GM23338 (cell line): ENCODE measurements around the gene TEX29. TPM values are rescaled to one million over a fixed set of nuclear protein-coding genes. Genes with fewer than 3 reads are reported as not detected.

Experiments
- ATAC-seq: fragments of 200-7000 bp; cut with Tn5 transposase; 3 replicates; pipeline ENCODE4 v1.9.1; 2020
- DNase-seq: peaks from one replicate; pipeline ENCODE4 v3.0.0-alpha.2; 2015; ENCODE audit warnings: low spot score
- H2AFZ ChIP-seq: fragments of 200-600 bp; sonication (generic); 2 replicates; pipeline ENCODE4 v1.8.0; 2016; ENCODE audit warnings: antibody characterized with exemption, mild to moderate bottlenecking, moderate library complexity
- H3F3A ChIP-seq: fragments of 200-600 bp; sonication (generic); replicated peaks from 2 replicates; pipeline ENCODE4 v1.8.0; 2017; ENCODE audit warnings: antibody characterized with exemption, mixed run types, low read depth
- H3K27ac ChIP-seq: fragments of 200-600 bp; sonication (generic); 2 replicates; pipeline ENCODE4 v1.6.1; 2016; ENCODE audit warnings: low read depth
- H3K27me3 ChIP-seq: fragments of 200-600 bp; sonication (generic); 2 replicates; pipeline ENCODE4 v1.8.0; 2016; ENCODE audit warnings: mild to moderate bottlenecking, mixed run types, moderate library complexity; ENCODE audit not compliant: insufficient read depth
- H3K36me3 ChIP-seq: fragments of 200-600 bp; sonication (generic); 2 replicates; pipeline ENCODE4 v1.8.0; 2016; ENCODE audit warnings: mild to moderate bottlenecking; ENCODE audit not compliant: insufficient read depth
- H3K4me1 ChIP-seq: fragments of 200-600 bp; sonication (generic); 2 replicates; pipeline ENCODE4 v1.8.0; 2016; ENCODE audit warnings: mild to moderate bottlenecking, moderate library complexity; ENCODE audit not compliant: insufficient read depth
- H3K4me2 ChIP-seq: fragments of 200-600 bp; sonication (generic); 2 replicates; pipeline ENCODE4 v1.7.1; 2017; ENCODE audit warnings: mixed run types
- H3K4me3 ChIP-seq: fragments of 200-600 bp; sonication (generic); 2 replicates; pipeline ENCODE4 v1.6.1; 2016; ENCODE audit warnings: mixed run types
- H3K79me2 ChIP-seq: fragments of 200-600 bp; sonication (generic); replicated peaks from 2 replicates; pipeline ENCODE4 v1.8.0; 2017; ENCODE audit warnings: mild to moderate bottlenecking; ENCODE audit not compliant: insufficient read depth
- H3K9me2 ChIP-seq: fragments of 200-600 bp; sonication (generic); 2 replicates; pipeline ENCODE4 v1.8.0; 2017; ENCODE audit not compliant: insufficient read depth
- H4K20me1 ChIP-seq: fragments of 200-600 bp; sonication (generic); replicated peaks from 2 replicates; pipeline ENCODE4 v1.8.0; 2017; ENCODE audit warnings: mild to moderate bottlenecking; ENCODE audit not compliant: insufficient read depth
- H3K27ac Mint-ChIP-seq: 2 replicates; pipeline ENCODE4 v1.8.0; 2020; ENCODE audit warnings: inconsistent platforms, mild to moderate bottlenecking, moderate library complexity, mixed read lengths
- H3K27me3 Mint-ChIP-seq: 3 replicates; pipeline ENCODE4 v1.8.0; 2022; ENCODE audit warnings: low read depth, mild to moderate bottlenecking, moderate library complexity, mixed read lengths, inconsistent platforms; ENCODE audit not compliant: insufficient read depth, poor library complexity
- H3K36me3 Mint-ChIP-seq: 3 replicates; pipeline ENCODE4 v1.8.0; 2021; ENCODE audit warnings: low read depth, mild to moderate bottlenecking, inconsistent platforms, moderate library complexity, mixed read lengths
- H3K4me1 Mint-ChIP-seq: 3 replicates; pipeline ENCODE4 v1.8.0; 2020; ENCODE audit warnings: mild to moderate bottlenecking, inconsistent platforms, mixed read lengths
- H3K4me3 Mint-ChIP-seq: 3 replicates; pipeline ENCODE4 v1.8.0; 2021; ENCODE audit warnings: moderate library complexity, mild to moderate bottlenecking, inconsistent platforms, mixed read lengths
- H3K9me3 Mint-ChIP-seq: 3 replicates; pipeline ENCODE4 v1.8.0; 2020; ENCODE audit warnings: moderate library complexity, mild to moderate bottlenecking, inconsistent platforms, mixed read lengths
- EZH2 ChIP-seq: fragments of 200-600 bp; sonication (generic); IDR thresholded peaks from one replicate; pipeline ENCODE4 v1.8.0; 2017; ENCODE audit warnings: antibody characterized with exemption, mild to moderate bottlenecking, low read depth; ENCODE audit not compliant: unreplicated experiment
- EZH2phosphoT487 ChIP-seq: fragments of 200-600 bp; sonication (generic); IDR thresholded peaks from one replicate; pipeline ENCODE4 v1.8.1; 2018; ENCODE audit warnings: antibody characterized with exemption; ENCODE audit not compliant: unreplicated experiment
- POLR2AphosphoS5 ChIP-seq: IDR thresholded peaks from 2 replicates; pipeline ENCODE4 v1.6.1; 2016; ENCODE audit warnings: antibody characterized with exemption, low read depth
- STAT1 ChIP-seq: IDR thresholded peaks from one replicate; pipeline ENCODE4 v1.6.1; 2016; ENCODE audit warnings: antibody characterized with exemption; ENCODE audit not compliant: unreplicated experiment
- ZNF114 ChIP-seq: fragments of 250-450 bp; sonication (Bioruptor Pico); IDR thresholded peaks from 2 replicates; pipeline ENCODE4 v1.5.0; 2020; ENCODE audit warnings: mild to moderate bottlenecking, moderate library complexity
- ZNF331 ChIP-seq: fragments of 250-450 bp; sonication (Bioruptor Pico); IDR thresholded peaks from 2 replicates; pipeline ENCODE4 v1.5.0; 2020; ENCODE audit warnings: low read depth, mild to moderate bottlenecking, moderate library complexity
- polyA plus RNA-seq: library from polyadenylated mRNA; unstranded; fragments of >200 nt; fragmentation: Nextera tagmentation; extraction: Ambion mirVana; gene quantifications from 2 replicates; pipeline ENCODE4 v1.2.1, GENCODE V29; 2016
- total RNA-seq: library from RNA; depleted of rRNA; stranded (reverse); fragments of >200 nt; shearing (Covaris generic); gene quantifications from 2 replicates; pipeline ENCODE4 v1.2.3, GENCODE V29; 2014
- TF ChIP-seq, protein P1 (sequence below): fragments of 250-450 bp; sonication (Bioruptor Pico); IDR thresholded peaks from 2 replicates; pipeline ENCODE4 v1.5.0; 2020; ENCODE audit warnings: mild to moderate bottlenecking, moderate library complexity
- TF ChIP-seq, protein P2 (sequence below): IDR thresholded peaks from one replicate; pipeline ENCODE4 v1.6.1; 2018; ENCODE audit warnings: antibody characterized with exemption; ENCODE audit not compliant: unreplicated experiment

The TEX29 gene
- total and polyA plus RNA-seq, 2 experiments from 2014 or later, result 0.31 TPM; not detected in 1

DNA sequence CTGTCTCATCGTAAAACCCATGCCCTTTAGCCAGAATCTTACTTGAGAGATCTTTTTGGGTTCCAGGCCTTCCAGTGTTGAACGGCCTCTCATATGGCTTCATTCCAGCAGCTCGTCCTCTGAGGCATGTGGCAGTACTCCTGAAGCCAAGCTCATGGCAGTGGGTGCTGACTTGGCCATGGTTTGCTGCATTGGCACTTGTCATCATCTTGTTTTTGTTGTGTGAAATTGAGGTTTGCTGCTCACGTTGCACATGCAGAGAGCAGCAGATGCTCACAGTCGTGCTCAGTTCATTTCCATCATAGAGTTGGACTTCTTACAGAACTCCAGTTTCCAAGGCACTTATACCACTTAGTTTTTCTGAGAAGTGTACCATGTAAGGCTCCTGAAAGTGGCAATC lies 14.9 kb downstream of the TEX29 start:
- ATAC-seq (no peak), DNase-seq (no peak)
- Histone ChIP-seq H3K27me3 (no peaks in the 10 kb centered on the region), H3K79me2 (no peaks in the 10 kb centered on the region), H4K20me1 (no peaks in the 10 kb centered on the region), H2AFZ (no peak overlapping the region), H3K4me1 (no peaks in the 10 kb centered on the region), H3K9me2 (no peaks in the 10 kb centered on the region), H3K36me3 (no peaks in the 10 kb centered on the region), H3K4me3 (no peak overlapping the region), H3K4me2 (no peak overlapping the region), H3K27ac (no peak overlapping the region), H3F3A (no peaks in the 10 kb centered on the region)
- no peaks in the 10 kb centered on the region for H3K36me3 Mint-ChIP-seq
- H3K9me3 Mint-ChIP-seq, result no peaks in the 10 kb centered on the region
- H3K4me3 Mint-ChIP-seq, result no peak overlapping the region
- TF ChIP-seq EZH2phosphoT487, result no peak
- TF ChIP-seq, protein P1, sequence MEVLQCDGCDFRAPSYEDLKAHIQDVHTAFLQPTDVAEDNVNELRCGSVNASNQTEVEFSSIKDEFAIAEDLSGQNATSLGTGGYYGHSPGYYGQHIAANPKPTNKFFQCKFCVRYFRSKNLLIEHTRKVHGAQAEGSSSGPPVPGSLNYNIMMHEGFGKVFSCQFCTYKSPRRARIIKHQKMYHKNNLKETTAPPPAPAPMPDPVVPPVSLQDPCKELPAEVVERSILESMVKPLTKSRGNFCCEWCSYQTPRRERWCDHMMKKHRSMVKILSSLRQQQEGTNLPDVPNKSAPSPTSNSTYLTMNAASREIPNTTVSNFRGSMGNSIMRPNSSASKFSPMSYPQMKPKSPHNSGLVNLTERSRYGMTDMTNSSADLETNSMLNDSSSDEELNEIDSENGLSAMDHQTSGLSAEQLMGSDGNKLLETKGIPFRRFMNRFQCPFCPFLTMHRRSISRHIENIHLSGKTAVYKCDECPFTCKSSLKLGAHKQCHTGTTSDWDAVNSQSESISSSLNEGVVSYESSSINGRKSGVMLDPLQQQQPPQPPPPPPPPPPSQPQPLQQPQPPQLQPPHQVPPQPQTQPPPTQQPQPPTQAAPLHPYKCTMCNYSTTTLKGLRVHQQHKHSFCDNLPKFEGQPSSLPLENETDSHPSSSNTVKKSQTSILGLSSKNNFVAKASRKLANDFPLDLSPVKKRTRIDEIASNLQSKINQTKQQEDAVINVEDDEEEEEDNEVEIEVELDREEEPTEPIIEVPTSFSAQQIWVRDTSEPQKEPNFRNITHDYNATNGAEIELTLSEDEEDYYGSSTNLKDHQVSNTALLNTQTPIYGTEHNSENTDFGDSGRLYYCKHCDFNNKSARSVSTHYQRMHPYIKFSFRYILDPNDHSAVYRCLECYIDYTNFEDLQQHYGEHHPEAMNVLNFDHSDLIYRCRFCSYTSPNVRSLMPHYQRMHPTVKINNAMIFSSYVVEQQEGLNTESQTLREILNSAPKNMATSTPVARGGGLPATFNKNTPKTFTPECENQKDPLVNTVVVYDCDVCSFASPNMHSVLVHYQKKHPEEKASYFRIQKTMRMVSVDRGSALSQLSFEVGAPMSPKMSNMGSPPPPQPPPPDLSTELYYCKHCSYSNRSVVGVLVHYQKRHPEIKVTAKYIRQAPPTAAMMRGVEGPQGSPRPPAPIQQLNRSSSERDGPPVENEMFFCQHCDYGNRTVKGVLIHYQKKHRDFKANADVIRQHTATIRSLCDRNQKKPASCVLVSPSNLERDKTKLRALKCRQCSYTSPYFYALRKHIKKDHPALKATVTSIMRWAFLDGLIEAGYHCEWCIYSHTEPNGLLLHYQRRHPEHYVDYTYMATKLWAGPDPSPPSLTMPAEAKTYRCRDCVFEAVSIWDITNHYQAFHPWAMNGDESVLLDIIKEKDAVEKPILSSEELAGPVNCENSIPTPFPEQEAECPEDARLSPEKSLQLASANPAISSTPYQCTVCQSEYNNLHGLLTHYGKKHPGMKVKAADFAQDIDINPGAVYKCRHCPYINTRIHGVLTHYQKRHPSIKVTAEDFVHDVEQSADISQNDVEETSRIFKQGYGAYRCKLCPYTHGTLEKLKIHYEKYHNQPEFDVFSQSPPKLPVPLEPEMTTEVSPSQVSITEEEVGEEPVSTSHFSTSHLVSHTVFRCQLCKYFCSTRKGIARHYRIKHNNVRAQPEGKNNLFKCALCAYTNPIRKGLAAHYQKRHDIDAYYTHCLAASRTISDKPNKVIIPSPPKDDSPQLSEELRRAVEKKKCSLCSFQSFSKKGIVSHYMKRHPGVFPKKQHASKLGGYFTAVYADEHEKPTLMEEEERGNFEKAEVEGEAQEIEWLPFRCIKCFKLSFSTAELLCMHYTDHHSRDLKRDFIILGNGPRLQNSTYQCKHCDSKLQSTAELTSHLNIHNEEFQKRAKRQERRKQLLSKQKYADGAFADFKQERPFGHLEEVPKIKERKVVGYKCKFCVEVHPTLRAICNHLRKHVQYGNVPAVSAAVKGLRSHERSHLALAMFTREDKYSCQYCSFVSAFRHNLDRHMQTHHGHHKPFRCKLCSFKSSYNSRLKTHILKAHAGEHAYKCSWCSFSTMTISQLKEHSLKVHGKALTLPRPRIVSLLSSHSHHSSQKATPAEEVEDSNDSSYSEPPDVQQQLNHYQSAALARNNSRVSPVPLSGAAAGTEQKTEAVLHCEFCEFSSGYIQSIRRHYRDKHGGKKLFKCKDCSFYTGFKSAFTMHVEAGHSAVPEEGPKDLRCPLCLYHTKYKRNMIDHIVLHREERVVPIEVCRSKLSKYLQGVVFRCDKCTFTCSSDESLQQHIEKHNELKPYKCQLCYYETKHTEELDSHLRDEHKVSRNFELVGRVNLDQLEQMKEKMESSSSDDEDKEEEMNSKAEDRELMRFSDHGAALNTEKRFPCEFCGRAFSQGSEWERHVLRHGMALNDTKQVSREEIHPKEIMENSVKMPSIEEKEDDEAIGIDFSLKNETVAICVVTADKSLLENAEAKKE (CRISPR knock-in tag), result no peak
- TF ChIP-seq ZNF114 (CRISPR knock-in tag), result no peak
- no peak for TF ChIP-seq STAT1
- TF ChIP-seq, protein P2, sequence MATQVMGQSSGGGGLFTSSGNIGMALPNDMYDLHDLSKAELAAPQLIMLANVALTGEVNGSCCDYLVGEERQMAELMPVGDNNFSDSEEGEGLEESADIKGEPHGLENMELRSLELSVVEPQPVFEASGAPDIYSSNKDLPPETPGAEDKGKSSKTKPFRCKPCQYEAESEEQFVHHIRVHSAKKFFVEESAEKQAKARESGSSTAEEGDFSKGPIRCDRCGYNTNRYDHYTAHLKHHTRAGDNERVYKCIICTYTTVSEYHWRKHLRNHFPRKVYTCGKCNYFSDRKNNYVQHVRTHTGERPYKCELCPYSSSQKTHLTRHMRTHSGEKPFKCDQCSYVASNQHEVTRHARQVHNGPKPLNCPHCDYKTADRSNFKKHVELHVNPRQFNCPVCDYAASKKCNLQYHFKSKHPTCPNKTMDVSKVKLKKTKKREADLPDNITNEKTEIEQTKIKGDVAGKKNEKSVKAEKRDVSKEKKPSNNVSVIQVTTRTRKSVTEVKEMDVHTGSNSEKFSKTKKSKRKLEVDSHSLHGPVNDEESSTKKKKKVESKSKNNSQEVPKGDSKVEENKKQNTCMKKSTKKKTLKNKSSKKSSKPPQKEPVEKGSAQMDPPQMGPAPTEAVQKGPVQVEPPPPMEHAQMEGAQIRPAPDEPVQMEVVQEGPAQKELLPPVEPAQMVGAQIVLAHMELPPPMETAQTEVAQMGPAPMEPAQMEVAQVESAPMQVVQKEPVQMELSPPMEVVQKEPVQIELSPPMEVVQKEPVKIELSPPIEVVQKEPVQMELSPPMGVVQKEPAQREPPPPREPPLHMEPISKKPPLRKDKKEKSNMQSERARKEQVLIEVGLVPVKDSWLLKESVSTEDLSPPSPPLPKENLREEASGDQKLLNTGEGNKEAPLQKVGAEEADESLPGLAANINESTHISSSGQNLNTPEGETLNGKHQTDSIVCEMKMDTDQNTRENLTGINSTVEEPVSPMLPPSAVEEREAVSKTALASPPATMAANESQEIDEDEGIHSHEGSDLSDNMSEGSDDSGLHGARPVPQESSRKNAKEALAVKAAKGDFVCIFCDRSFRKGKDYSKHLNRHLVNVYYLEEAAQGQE, result no peak
- TF ChIP-seq POLR2AphosphoS5, result no peak
- TF ChIP-seq EZH2, result no peak
- no peak for TF ChIP-seq ZNF331 (CRISPR knock-in tag)
- no peaks in the 10 kb centered on the region for H3K4me1 Mint-ChIP-seq
- peaks cover 6% of the 10 kb centered on the region for H3K27me3 Mint-ChIP-seq
- H3K27ac Mint-ChIP-seq, result no peak overlapping the region
